Central memory CD8-positive, alpha-beta T cell (primary cell): Measurements from ENCODE around the gene BOLA2.
"Not testable (repeated sequence)": the region's sequence is repeated elsewhere in the genome, so short reads cannot be mapped to it uniquely, and the experiment has no call there.

ENCODE experiments used
- ATAC-seq: fragments of 150-1000 bp; cut with Tn5 transposase; replicated peaks from 2 replicates; pipeline ENCODE4 v1.10.0; 2022; ENCODE audit warnings: mild to moderate bottlenecking, moderate FRiP score, moderate number of reproducible peaks; ENCODE audit not compliant: poor library complexity, severe bottlenecking; ENCODE audit errors: extremely low read depth
- DNase-seq, 2 donors: peaks; one replicate each; pipeline ENCODE4 v3.0.0; 2021; ENCODE audit warnings: low spot score in 2 of 2
- H3K27ac Mint-ChIP-seq: one replicate; pipeline ENCODE4 v1.8.0; 2022; ENCODE audit warnings: low read depth, mild to moderate bottlenecking, moderate library complexity, mixed read lengths
- H3K27me3 Mint-ChIP-seq: one replicate; pipeline ENCODE4 v1.8.0; 2022; ENCODE audit warnings: mixed read lengths
- H3K36me3 Mint-ChIP-seq: one replicate; pipeline ENCODE4 v1.8.0; 2022; ENCODE audit warnings: mild to moderate bottlenecking, moderate library complexity, mixed read lengths; ENCODE audit not compliant: insufficient read depth
- H3K4me1 Mint-ChIP-seq: one replicate; pipeline ENCODE4 v1.8.0; 2022; ENCODE audit warnings: mixed read lengths
- H3K4me3 Mint-ChIP-seq: one replicate; pipeline ENCODE4 v1.8.0; 2022; ENCODE audit warnings: mild to moderate bottlenecking, moderate library complexity, mixed read lengths
- H3K9me3 Mint-ChIP-seq: one replicate; pipeline ENCODE4 v1.8.0; 2022; ENCODE audit warnings: mixed read lengths

Gene BOLA2

GRCh38 chr16:29425390-29425789 lies 28.8 kb downstream of the BOLA2 start:
- H3K27me3 Mint-ChIP-seq, H3K9me3 Mint-ChIP-seq, H3K27ac Mint-ChIP-seq, H3K4me3 Mint-ChIP-seq, H3K36me3 Mint-ChIP-seq, DNase-seq, ATAC-seq, H3K4me1 Mint-ChIP-seq: not testable (repeated sequence)

GRCh38 chr16:29423587-29423986 lies 30.6 kb downstream of the BOLA2 start:
- ATAC-seq, H3K4me3 Mint-ChIP-seq, H3K36me3 Mint-ChIP-seq, H3K27ac Mint-ChIP-seq, DNase-seq, H3K27me3 Mint-ChIP-seq, H3K9me3 Mint-ChIP-seq, H3K4me1 Mint-ChIP-seq: not testable (repeated sequence)

- not testable (repeated sequence) for H3K9me3 Mint-ChIP-seq, ATAC-seq, H3K36me3 Mint-ChIP-seq, H3K4me1 Mint-ChIP-seq, DNase-seq, H3K4me3 Mint-ChIP-seq, H3K27ac Mint-ChIP-seq, H3K27me3 Mint-ChIP-seq
Measured at GRCh38 chr16:29405249-29405648, 48.9 kb downstream of the BOLA2 start.
